ENCODE measurements around the gene HS3ST6.
A peak's percentile ranks its signal among the peaks of the same experiment; 100 is the strongest.

Gene HS3ST6

DNA sequence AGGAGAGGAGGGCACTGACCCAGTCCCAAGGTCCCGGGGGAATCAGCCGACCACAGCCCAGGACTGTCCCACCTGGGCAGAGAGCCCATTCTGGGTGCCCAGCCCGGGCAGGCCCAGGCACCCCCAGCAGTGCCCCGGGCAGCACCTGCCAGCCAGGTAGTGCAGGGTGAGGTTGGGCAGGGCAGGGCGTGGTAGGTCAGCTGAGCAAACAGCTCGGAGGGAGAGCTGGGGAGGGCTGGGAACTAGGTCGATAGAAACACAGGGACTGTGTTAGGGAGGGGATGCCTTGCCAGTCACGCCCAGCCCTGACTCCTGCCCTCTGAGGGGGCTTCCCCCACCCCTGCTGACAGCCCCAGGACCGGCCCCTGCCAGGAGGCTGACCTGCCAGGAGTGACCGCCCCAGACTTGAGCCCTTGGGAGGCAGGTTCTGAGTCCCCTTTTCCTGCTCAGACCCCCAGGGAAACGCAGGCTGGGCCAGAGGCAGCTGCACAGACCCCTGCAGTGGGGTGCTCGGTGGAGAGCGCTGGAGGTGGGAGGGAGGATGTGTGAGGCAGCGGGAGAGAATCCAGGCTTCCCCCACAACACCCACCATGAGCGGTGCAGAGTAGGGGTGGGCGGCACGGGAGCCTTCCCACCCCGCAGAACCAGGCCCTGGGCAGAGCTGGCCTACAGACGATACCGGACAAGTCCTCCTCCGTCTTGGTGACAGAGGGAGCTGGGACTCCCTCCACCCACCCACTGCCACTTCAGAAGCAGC lies 4.7 kb downstream of the HS3ST6 start:
- no peak for DNase-seq (ENCODE audit: low spot score in 2 of 2)
- H3K27me3 ChIP-seq (ENCODE audit: low read depth), result peaks cover 16% of the 10 kb centered on the region

DNA sequence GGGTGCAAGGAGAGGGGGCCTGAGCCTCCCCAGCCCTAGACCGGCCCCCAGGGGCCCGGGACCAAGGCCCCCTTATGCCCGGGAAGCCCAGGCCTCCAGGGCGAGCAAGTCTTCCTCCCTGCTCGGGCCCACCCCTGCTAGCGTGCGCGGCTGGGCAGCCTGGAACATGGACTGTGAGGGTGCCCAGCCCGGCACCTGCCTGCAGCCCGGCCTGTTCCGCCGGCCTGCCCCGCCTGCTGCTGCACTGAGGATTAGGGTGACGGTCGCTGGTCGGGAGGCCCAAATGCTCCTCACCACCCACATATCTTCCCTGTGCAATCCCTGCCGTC lies 6.0 kb downstream of the HS3ST6 start:
- Histone ChIP-seq H3K27me3 (ENCODE audit: low read depth) (peaks cover 9% of the 10 kb centered on the region), H3K4me1 (no peaks in the 10 kb centered on the region), H3K36me3 (replicated peaks) (no peaks in the 10 kb centered on the region), H3K9me3 (no peaks in the 10 kb centered on the region), H3K4me3 (no peak overlapping the region)
- no peak for DNase-seq (ENCODE audit: low spot score in 2 of 2)
- in situ Hi-C loops (cut with MboI; ENCODE audit: low sequenced_read_pairs), result no loop called here

More for the DNA sequence above, 4.7 kb downstream of the HS3ST6 start:
- no peak overlapping the region for H3K4me3 ChIP-seq
- in situ Hi-C loops (cut with MboI; ENCODE audit: low sequenced_read_pairs), result no loop called here
- H3K9me3 ChIP-seq, result no peaks in the 10 kb centered on the region
- no peaks in the 10 kb centered on the region for H3K36me3 ChIP-seq (replicated peaks)
- no peaks in the 10 kb centered on the region for H3K4me1 ChIP-seq

DNA sequence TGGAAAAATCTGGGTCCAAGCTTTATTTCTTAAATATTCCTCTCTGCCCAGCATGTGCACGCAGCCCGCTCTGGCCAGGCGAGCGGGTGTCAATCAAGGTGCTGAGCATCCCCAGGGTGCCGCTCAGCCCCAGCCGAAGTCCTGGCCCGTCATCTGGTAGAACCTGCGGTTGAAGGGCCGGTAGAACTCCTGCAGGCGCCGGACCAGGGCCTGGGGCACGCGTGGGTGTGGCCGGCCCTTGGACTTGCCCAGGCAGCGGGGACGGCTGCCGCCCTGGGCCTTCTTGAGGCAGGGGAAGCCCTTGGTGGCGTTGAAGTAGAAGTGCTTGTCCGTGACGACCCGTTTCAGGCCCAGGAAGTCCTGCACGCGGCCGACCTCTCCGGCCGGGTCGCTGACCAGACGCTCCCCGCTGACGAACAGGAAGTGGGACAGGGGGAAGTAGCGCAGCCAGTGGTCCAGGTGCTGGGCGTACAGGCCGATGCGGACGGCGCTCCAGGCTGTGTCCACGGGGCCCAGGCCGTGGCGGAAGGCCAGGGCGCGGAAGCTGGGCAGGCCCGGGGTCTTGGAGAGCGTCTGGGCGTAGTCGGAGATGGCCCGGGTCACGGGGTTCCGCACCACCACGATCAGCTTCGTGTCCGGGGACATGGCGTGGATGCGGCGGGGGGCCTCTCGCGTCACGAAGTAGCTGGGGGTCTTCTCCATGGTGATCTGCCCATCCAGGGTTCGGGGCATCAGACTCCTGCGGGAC lies 6.6 kb downstream of the HS3ST6 start:
- DNase-seq (ENCODE audit: low spot score in 2 of 2), result no peak

DNA sequence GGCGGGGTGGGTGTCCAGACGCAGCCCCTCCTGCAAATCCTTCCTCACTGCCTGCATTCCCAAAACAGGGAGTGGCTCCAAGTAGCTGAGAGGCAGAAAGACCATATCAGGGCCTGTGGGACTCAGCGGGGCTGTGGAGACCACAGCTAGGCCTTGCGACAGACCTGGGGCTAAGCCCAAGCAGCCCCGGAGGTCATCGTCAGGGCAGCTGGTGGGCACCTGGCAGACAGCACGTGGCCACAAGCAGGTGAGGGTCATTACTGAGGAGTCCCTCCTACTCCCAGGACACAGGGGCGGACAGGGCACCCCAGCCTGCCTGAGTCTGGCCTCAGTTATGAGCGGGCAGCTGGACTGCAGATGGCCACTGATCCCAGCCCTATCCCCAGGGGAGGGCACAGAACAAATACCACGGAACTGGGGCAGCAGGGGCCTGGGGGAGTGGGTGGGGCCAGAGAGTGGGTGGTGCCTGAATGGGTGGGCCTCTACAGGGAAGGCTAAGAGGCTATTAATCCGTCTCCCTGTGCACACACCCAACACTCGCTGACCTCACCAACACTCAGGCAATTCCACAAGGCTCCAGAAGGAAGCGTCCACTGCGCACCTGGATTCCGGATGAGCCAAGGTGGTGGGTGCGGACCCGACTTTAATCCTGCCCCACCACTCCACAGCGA lies 8.5 kb downstream of the HS3ST6 start:
- peak in 1 of 2 experiments; percentile 73 for DNase-seq (ENCODE audit: low spot score in 2 of 2)
- no peak overlapping the region for H3K4me3 ChIP-seq
- H3K36me3 ChIP-seq (replicated peaks), result no peaks in the 10 kb centered on the region
- in situ Hi-C loops (cut with MboI; ENCODE audit: low sequenced_read_pairs), result no loop called here
- no peaks in the 10 kb centered on the region for H3K9me3 ChIP-seq
- no peaks in the 10 kb centered on the region for H3K4me1 ChIP-seq
- no peaks in the 10 kb centered on the region for H3K27me3 ChIP-seq (ENCODE audit: low read depth)

More for the DNA sequence above, 6.6 kb downstream of the HS3ST6 start:
- Histone ChIP-seq H3K4me3 (no peak overlapping the region), H3K36me3 (replicated peaks) (no peaks in the 10 kb centered on the region), H3K9me3 (no peaks in the 10 kb centered on the region), H3K4me1 (no peaks in the 10 kb centered on the region), H3K27me3 (ENCODE audit: low read depth) (0 out of 2 replicates have a peak, but pooled peaks cover 4% of the 10 kb centered on the region)
- in situ Hi-C loops (cut with MboI; ENCODE audit: low sequenced_read_pairs), result no loop called here

GRCh38 chr16:1908983-1909382 lies 9.2 kb downstream of the HS3ST6 start:
- no peak for DNase-seq (ENCODE audit: low spot score in 2 of 2)
- in situ Hi-C loops (cut with MboI; ENCODE audit: low sequenced_read_pairs), result no loop called here
- H3K4me1 ChIP-seq, result no peaks in the 10 kb centered on the region
- no peaks in the 10 kb centered on the region for H3K36me3 ChIP-seq (replicated peaks)
- H3K4me3 ChIP-seq, result no peak overlapping the region
- H3K27me3 ChIP-seq (ENCODE audit: low read depth), result no peaks in the 10 kb centered on the region
- H3K9me3 ChIP-seq, result no peaks in the 10 kb centered on the region

DNA sequence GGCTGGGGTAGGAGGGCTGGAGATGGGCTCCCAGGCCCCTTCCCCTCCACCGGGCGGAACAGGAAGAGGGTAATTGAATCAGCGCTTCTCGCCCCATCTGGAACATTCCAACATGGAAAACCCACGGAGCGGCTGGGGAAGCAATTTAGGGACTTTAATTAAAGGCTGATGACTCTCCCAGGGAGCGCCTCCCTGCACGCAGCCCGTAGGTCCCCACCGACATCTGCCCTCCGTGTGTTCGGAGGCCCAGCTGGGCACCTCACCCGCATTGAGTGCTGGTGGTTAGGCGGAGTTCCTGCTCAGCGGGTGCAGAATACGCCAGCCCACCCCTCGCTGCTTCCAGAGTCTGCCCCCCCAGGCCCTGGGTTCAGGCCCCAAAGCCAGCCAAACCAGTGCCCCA lies 10.0 kb downstream of the HS3ST6 start:
- Histone ChIP-seq H3K27me3 (ENCODE audit: low read depth) (no peaks in the 10 kb centered on the region), H3K4me1 (no peaks in the 10 kb centered on the region), H3K36me3 (replicated peaks) (no peaks in the 10 kb centered on the region), H3K9me3 (no peaks in the 10 kb centered on the region), H3K4me3 (no peak overlapping the region)
- no peak for DNase-seq (ENCODE audit: low spot score in 2 of 2)
- in situ Hi-C loops (cut with MboI; ENCODE audit: low sequenced_read_pairs), result no loop called here

GRCh38 chr16:1907226-1907860 lies 10.9 kb downstream of the HS3ST6 start:
- Histone ChIP-seq H3K4me3 (no peak overlapping the region), H3K9me3 (no peaks in the 10 kb centered on the region), H3K36me3 (replicated peaks) (no peaks in the 10 kb centered on the region), H3K4me1 (no peaks in the 10 kb centered on the region), H3K27me3 (ENCODE audit: low read depth) (no peaks in the 10 kb centered on the region)
- no peak for DNase-seq (ENCODE audit: low spot score in 2 of 2)
- in situ Hi-C loops (cut with MboI; ENCODE audit: low sequenced_read_pairs), result no loop called here

- H3K4me3 ChIP-seq, result no peak overlapping the region
- no peak for DNase-seq (ENCODE audit: low spot score in 2 of 2)
- no peaks in the 10 kb centered on the region for H3K36me3 ChIP-seq (replicated peaks)
- H3K9me3 ChIP-seq, result no peaks in the 10 kb centered on the region
- in situ Hi-C loops (cut with MboI; ENCODE audit: low sequenced_read_pairs), result no loop called here
- no peaks in the 10 kb centered on the region for H3K27me3 ChIP-seq (ENCODE audit: low read depth)
- H3K4me1 ChIP-seq, result no peaks in the 10 kb centered on the region
Observed at GRCh38 chr16:1906846-1907165, 11.4 kb downstream of the HS3ST6 start.

- in situ Hi-C loops (cut with MboI; ENCODE audit: low sequenced_read_pairs), result no loop called here
- H3K27me3 ChIP-seq (ENCODE audit: low read depth), result no peaks in the 10 kb centered on the region
- no peaks in the 10 kb centered on the region for H3K9me3 ChIP-seq
- H3K36me3 ChIP-seq (replicated peaks), result no peaks in the 10 kb centered on the region
- H3K4me1 ChIP-seq, result no peaks in the 10 kb centered on the region
- DNase-seq (ENCODE audit: low spot score in 2 of 2), result no peak
- H3K4me3 ChIP-seq, result no peak overlapping the region
Observed at GRCh38 chr16:1906055-1906845, 12.0 kb downstream of the HS3ST6 start.

DNA sequence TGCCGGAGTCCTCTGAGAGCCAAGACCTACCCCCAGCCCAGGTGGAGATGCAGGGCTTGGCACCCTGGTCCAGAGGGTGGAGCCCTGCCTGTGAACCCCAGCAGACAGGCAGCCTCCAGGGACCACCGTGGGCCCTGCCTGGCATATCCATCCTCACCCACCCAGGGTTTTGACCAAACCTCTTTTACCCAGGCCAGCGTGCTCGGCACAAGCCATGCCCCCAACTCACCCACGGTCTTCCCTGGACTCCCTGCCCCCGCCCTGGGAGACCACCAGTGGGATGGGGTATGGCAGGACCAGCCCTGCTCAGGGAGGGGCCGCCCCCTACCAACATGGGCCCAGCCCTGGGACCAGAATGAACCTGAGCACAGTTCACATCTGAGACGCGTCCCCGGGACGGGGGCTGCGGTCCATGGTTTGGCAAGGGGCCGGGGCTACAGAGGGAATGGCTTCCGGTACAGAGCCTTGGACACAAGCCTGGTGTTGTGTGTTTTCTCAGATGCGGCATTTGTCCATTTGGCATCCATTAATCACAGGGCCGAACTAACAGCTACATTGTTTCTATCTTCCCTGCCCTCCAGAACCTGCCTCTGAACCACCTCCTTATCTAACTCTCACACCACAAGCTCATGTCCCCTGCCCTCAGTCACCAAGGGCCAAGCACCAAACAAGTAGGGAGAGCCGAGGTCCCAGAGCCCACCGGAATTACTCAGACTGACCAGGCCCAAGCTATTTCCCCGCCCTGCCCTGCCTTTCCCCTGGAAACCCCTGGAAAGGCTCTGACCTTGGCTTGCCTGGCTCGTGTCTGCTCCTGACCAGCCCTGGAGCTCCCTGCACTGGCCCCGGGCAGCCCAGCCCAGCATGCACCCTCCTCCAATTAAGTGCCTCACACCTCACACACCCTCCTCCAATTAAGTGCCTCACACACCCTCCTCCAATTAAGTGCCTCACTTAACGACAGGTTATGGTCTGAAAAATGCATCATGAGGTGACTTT lies 14.1 kb downstream of the HS3ST6 start:
- Histone ChIP-seq H3K27me3 (ENCODE audit: low read depth) (no peaks in the 10 kb centered on the region; the same call in 1 of the 2 replicates), H3K9me3 (no peaks in the 10 kb centered on the region), H3K36me3 (replicated peaks) (no peaks in the 10 kb centered on the region), H3K4me1 (no peaks in the 10 kb centered on the region), H3K4me3 (no peak overlapping the region)
- in situ Hi-C loops (cut with MboI; ENCODE audit: low sequenced_read_pairs), result no loop called here
- DNase-seq (ENCODE audit: low spot score in 2 of 2), result no peak

GRCh38 chr16:1903220-1903574 lies 15.0 kb downstream of the HS3ST6 start:
- no peak for DNase-seq (ENCODE audit: low spot score in 2 of 2)
- Histone ChIP-seq H3K4me3 (no peak overlapping the region), H3K36me3 (replicated peaks) (no peaks in the 10 kb centered on the region), H3K9me3 (no peaks in the 10 kb centered on the region), H3K4me1 (no peaks in the 10 kb centered on the region), H3K27me3 (ENCODE audit: low read depth) (no peaks in the 10 kb centered on the region; the same call in 1 of the 2 replicates)
- in situ Hi-C loops (cut with MboI; ENCODE audit: low sequenced_read_pairs), result no loop called here

DNA sequence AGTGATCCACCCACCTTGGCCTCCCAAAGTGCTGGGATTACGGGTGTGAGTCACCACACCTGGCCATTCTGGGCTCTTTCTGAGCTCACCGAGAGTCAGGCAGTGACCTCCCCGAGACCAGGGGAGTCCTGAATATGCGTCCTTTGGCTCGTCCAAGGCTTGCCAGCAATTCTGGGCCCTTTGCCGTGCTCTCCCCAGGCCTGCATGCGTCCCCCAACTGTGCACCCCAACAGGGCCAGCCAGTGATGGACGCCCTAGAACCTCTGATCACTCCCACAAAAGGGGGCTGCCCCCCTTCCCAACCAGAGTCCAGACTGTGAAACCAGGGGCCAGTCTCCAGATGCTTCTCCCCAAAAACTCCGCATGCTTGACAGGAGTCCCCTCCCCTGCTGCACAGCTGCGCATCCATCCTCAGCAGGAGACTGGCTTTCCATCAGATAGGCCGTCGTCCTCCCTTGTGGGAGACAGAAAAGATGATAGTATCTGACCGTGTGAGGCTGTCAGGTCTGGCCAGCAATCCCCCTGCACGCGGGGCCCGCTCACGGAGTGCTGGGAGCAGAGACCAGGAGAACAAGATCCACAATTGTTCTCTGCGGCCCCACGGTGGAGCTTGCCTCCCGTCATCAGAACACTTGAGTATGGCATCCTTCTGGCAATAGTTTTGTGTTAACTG lies 15.5 kb downstream of the HS3ST6 start:
- no peaks in the 10 kb centered on the region for H3K36me3 ChIP-seq (replicated peaks)
- in situ Hi-C loops (cut with MboI; ENCODE audit: low sequenced_read_pairs), result no loop called here
- H3K4me3 ChIP-seq, result no peak overlapping the region
- H3K27me3 ChIP-seq (ENCODE audit: low read depth), result no peaks in the 10 kb centered on the region; the same call in 1 of the 2 replicates
- DNase-seq (ENCODE audit: low spot score in 2 of 2), result no peak
- no peaks in the 10 kb centered on the region for H3K9me3 ChIP-seq
- H3K4me1 ChIP-seq, result no peaks in the 10 kb centered on the region
